GM19035 (cell line): Measurements from ENCODE around the gene TYSND1.
"Not testable (repeated sequence)": the region's sequence is repeated elsewhere in the genome, so short reads cannot be mapped to it uniquely, and the experiment has no call there.

Experiments
- ATAC-seq: cut with Tn5 transposase; IDR thresholded peaks from one replicate; pipeline ENCODE4 v1.9.1; 2021; ENCODE audit not compliant: unreplicated experiment

The TYSND1 gene

DNA sequence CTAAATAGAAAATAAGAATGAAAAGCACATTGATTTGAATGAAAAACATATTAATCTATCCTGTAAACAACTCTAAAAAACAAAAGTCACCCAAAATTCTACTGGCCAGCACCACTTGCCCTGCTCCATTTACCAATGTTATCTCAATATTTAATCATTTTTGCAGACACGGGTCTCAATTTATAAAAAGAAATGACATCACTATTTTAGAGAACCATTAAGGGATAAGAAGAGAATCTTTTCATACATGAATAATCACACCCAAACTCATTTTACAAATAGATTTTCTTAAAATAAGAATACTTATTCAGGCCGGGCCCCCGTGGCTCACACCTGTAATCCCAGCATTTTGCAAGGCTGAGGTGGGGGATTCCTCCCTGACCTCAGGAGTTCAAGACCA, 19.9 kb upstream of the TYSND1 start:
- ATAC-seq = no peak

DNA sequence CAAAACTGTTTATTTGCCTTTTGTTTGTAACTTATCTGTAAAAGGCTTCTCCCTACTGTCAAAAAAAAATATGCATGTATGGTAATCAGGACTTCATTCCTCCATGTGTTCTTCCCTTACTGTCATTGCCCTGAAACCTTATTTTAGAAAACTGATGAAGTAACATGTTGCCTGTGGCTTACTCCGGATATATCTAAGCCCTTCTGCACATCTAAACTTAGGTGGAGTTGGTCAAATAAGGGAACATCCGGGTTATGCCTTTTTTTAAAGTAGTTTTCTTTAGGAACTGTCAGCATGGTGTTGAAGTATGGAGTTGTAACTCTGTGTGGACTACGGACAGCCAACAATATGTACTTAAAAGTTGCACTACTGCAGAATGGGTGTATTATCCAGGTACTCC, 17.7 kb upstream of the TYSND1 start:
- no peak for ATAC-seq

DNA sequence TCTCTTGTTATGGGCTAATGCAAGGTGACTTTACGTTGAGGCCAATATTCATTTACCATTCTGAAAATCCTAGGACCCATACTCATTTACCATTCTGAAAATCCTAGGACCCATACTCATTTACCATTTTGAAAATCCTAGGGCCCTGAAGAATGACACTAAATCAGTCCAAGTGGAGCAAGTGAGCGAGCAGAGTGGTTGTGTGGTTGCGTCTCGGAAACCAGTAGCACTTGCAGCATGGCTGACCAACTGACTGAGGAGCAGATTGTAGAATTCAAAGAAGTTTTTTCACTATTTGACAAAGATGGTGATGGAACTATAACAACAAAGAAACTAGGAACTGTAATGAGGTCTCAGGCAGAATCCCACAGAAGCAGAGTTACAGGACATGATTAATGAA, 16.9 kb upstream of the TYSND1 start:
- ATAC-seq = no peak

DNA sequence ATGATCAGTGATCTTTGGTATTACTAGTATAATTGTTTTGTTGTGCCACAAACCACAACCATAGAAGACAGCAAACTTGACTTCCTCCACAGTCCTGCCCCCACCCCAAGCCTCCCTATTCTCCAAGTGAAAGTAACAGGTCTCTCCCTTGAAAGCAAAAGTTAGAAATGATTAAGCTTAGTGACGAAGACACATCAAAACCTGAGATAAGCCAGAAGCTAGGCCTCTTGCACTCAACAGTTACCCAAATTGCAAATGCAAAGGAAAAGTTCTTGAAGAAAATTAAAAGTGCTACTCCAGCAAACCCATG, 16.3 kb upstream of the TYSND1 start:
- ATAC-seq = peak; percentile 74

DNA sequence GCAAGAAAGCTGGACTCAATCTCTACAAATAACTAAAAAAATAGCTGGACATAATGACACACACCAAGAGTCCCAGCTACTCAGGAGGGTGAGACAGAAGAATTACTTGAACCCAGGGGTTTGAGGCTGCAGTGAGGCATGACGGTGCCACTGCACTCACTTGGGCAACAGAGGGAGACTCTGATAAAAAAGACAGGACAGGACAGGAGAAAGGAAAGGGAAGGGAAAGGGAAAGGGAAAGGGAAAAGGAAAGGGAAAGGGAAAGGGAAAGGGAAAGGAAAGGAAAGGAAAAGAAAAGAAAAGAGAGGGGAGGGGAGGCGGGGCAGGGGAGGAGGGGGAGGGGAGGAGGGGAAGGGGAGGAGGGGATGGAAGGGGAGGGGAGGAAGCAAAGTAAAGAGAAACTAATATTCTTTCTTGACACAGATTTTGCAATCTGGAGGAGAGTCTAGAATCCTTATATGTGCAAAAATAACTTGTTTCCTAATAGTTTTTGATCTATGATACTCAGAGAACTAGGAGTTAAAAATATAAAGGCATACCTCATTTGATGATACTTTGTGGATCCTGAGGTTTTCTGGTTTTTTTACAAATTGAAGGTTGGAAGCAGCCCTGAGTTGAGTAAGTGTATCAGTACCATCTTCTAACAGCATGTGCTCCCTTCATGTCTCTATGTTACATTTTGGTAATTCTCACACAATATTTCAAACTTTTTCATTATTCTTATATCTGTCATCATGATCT, 15.8 kb upstream of the TYSND1 start:
- ATAC-seq = no peak

DNA sequence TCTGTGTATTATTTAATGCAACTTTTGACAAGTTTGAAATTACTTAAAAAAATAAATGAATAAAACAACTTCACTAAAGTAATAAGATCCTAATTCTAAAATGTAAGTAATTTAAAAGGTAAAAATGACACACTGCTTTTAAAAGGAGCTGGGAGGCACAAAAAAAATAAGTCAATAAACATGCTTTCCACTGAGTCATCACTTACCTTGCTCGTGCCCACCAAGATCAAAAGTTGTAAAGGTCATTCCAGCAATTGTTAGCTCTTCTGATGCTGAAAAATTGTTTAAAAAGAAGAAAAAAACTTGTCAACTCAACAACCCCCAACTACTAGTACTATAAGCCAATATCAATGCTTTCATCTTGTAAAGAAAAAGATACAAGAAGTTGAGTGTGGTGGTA, 14.3 kb upstream of the TYSND1 start:
- ATAC-seq = no peak

DNA sequence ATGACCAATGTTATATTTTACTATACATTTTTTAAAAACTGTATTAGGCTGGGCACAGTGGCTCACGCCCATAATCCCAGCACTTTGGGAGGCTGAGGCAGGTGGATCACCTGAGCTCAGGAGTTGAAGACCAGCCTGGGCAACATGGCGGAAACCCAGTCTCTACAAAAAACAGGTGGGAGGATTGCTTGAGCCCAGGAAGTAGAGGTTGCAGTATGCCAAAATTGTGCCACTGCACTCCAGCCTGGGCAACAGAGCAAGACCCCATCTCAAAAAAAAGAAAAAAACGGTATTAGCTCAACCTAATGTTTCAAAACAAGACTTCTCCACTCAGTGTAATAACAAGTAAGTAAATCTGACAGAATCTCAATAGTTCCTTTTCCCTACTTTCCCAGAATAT, 12.9 kb upstream of the TYSND1 start:
- ATAC-seq = not testable (repeated sequence)

DNA sequence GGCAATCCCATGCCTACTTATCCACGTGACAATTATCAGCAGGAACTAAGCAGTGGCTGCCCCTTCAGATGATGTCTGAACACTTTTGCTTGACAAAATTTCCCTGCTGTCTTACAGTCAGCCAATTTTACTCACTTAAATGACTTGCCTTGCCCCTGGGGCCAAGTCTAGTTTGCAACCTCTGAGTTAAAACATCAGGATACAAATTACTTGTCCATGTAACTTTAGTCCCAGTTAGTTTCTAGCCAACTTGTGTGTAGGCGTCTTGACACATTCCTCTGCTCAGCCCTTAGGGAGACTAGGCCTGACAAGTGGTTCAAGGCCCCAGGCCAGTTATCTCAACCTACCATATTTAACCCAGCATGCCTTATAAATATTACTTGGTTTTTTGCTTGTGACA, 11.6 kb upstream of the TYSND1 start:
- ATAC-seq = no peak

DNA sequence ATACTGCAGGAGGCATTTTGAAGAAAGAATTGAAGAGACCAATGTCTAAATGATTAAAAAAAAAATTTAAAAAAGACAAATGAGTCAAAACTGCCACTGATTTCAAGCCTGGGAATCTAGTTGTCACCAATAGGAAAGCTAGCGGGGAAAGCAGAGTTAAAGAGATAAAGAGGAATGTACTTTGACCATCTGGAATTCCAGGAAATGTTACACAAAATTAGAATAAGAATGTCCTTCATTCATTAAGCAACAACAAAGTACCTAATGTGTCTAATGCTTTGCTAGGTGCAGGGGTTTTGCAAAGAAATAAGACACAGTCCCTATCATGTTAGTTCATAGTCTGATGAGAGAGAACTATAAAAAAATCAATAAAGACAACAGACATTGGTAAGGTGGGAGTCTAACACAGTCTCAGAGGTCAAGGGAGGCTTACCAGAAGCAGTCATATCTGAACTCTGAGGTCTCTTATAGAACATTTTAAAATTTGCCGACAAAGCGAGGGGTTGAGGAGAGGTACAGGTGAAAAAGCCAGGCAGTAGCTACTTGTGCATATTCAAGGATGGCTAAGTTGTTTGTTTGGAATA, 8.8 kb upstream of the TYSND1 start:
- no peak for ATAC-seq

DNA sequence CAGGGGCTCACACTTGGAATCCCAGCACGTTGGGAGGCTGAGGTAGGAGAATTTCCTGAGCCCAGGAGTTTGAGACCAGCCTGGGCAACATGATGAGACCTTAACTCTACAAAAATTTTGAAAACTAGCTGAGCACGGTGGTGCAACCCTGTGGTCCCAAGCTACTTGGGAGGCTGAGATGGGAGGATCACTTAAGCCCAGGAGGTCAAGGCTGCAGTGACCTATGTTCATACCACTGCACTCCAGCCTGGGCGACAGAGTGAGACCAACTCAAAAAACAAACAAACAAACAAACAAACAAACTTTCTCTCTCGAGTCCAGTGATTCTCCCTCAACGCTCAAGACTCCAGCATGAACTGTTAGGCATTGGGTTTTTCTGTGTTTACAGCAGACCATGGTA, 2.0 kb upstream of the TYSND1 start:
- no peak for ATAC-seq

DNA sequence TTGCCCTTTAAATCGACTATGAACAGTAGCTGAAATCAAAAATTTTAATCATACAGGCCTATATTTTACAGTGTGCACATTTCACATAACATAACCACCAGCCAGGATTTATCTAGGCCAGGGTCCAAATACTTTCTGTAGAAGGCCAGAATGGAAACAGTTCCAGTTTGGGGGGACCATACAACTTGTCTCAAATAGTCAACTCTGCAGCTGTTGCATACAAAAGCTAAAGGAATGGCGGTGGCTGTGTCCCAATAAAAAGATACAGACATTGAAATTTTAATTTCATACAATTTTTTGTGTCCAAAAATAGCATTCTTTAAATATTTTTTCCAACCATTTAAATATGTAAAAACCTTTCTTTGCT, 742 bp upstream of the TYSND1 start:
- ATAC-seq = no peak

DNA sequence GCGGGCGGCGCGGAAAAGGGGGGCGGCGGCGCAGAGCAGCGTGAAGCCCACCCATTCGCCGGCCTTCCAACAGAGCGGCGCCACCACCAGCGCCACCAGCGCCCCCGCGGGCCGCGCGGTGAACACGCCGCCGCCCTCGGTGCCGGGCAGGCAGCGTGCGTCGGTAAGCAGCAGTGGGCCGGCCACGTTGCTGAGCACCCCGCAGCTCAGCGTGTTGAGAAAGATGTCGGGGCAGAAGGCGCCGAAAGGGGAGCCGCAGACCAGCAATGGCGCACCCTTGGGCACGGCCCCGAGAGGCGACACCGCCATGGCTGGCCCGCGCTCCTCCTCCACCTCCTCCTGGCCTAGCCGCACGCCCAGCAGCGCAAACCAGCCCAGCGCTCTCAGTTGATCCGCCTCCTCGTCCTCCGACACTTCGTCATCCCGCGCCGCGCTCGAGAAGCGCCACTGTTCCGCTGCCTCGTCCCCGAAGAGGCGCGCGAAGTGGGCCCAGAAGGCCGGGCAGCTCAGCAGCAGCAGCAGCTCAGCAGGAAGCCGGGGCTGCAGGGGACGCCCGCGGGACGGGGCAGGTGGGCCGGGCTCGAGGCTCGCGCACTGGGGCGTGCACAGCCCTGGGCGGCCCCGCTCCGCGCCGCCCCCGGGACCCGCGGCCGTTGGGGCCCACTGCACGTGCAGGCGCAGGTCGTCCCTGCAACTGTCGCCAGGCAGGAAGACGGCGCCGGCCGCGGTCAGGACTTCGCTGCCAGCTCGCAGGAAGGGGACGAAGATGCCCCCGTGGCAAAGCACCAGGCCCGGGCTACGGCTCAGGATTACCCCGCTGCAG, 623 bp downstream of the TYSND1 start:
- ATAC-seq = peak; percentile 52

DNA sequence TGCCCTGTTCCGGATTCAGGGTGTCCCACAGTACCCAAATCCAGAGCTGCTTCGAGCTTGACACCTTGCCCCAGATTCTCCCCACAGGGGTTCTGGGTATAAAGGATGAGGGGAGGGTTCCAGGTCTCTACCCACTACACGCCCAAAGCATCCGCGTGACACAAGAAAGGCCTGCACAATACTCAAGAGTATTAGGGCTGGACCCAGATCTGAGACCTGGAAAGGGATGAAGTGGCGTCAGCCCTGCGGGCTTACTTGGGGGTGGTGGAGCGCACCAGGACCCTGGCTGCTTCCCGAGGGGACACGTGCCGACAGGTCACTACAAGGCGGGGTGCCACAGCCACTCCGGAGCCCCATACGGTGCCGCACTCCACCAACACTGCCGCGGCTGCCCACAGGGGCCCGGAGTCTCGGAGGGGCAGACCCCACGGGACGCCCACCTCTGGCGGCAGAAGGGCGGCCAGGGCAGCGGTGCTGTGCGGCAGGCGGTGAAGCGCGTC, 1.3 kb downstream of the TYSND1 start:
- no peak for ATAC-seq

DNA sequence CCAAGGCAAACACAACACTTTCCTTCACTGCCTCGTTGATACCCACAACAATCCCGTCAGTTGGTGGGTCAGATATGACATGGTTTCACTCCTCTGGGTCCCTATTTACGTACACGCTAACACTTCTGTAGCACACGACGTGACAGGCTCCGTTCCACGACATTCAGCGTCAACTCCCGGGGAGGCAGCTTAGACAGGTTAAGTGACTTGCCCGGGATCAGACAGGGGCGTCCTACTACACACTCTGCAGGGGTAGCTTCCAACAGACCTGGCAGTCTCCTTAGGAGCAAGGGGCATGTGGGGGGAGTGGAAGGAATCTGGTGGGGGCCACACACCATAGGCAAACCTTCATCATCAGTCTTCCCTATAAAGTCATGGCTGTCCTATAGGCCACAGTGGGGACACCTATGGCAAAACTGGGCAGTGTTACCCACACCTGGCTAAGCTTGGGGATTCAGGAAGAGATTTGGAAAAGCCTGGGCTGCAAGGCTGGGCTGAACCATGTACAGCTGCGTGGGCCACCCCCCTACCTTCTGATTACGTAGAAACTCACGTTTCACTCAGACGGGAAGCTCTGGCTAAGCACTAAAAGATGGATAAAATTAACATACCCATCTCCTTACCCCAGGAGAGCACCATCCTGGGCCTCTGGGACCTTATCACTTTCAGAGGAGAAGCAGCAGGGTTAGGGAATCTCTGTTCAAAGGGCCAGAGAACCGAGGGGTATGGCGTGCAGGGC, 2.0 kb downstream of the TYSND1 start:
- ATAC-seq = no peak

DNA sequence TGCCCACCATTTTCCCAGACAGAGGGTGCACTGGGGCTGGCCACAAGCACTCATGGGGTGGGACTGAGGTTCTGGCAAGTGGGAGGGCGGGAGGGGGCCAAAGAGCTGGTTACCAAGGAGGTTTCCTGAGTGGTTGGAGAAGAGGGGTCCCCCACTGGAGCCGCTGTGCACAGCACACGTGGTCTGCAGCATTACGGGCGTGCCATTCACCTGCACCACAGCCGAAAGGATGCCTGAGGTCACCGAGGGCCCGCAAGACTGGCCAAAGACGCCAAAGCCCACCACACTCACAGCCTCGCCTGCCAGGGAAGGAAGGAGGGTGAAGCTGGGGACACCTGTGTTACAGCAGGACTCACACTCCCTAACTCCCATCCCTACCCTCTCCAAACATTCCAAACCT, 3.9 kb downstream of the TYSND1 start:
- no peak for ATAC-seq

DNA sequence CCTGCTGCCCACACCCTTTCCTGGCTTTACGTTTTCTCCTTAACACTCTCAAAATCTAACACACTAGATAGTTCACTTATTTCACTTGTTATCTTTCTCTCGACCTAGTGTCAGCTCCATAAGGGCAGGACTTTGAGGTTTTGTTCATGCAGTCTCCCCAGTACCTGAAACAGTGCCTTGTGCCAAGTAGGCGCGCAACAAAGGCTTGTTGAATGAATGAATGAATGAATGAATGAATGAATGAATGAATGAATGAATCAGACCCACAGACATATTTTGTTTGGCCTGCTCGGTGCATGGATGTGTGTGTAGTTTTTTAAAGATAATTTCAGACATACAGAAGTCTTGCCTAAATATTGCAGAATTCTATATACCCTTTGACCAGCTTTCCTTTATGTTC, 6.2 kb downstream of the TYSND1 start:
- no peak for ATAC-seq

DNA sequence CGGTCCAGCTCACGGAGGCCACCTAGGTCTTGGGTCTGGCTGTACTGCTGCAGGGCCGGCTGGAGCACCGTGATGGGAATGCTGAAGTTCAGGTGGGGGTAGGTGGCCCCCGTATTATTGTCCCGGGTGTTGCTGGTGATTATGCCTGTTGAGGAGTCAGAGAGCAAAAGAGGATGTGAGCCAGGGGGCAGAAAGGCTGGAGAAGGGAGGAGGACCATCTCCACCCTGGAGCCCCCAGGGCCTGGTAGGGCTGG, 6.6 kb downstream of the TYSND1 start:
- no peak for ATAC-seq

DNA sequence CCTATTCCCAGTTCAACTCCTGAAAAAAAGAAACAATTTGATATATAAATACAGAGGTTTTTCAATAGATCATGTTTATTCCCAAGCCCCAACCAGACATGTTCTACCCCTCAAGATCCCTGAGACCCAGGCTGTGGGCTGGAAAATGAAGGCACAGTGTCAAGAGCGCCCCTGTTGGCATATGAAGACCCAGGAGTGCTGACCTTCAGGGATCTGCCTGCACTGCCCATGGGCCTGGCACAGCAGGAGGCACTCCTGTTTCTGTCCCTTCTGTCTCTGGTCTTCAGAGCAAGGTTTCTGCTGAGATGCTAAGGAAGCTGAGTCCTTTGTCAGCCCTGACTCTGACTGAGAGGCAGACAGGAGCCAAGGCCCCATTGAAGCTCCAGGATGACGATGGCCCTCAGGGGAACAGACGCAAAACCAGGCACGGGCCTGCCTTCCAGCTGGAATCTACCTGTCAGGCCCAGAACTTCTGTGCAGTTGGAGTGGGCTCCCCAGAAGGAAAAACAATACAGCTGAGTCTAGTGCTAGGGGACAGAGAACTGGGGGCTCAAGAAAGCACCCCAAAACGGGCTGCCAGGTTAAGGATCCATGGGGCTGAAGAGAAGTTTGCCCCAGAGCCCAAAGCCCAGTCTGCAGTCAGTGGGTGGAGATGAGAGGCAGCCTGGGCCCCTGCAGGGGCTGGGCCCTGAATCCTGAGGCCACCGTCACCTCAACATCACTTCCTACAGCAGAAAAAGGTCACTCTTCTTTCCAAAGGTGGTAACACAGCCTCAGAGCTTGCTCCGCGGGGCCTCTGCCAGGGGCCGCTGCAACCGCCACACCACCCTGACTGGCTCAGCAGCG, 7.1 kb downstream of the TYSND1 start:
- no peak for ATAC-seq

DNA sequence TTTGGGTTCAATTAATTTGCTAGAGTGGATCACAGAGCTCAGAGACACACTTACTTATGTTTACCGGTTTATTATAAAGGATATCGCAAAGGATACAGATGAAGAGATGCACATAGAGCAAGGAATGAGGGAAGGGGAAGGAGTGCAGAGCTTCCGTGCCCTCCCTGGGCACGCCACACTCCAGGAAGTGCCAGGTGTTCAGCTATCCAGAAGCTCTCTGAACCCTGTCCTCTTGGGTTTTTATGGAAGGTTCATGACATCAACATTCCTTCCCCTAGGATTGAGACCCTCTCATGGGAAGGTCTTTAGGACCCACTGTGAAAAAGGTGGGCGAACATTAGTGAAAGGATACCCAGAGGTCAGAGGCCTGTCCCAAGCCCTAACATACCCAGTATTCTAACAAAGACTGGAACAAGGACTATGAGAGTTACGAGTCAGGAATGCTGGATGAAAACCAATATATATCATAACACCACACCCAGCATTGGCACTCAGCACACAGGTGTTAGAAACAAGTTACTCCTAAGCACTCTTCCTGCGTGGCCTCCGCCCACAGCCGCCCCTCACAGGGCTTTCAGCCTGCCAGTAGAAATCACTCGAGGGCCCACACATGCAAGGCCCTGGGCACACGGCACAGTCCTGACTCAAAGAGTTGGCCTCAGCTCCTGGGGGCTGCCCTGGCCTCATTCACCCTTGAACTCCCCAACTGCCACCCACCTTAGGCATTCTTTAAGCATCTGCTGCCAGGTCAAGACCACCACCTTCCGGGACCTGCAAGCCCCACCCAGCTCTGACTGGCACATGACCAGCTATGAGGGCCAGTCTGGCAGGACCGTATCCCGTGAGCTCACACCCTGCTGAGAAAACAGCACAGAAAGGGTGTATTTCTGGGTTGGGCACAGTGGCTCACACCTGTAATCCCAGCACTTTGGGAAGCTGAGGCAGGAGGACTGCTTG, 8.3 kb downstream of the TYSND1 start:
- ATAC-seq = no peak

DNA sequence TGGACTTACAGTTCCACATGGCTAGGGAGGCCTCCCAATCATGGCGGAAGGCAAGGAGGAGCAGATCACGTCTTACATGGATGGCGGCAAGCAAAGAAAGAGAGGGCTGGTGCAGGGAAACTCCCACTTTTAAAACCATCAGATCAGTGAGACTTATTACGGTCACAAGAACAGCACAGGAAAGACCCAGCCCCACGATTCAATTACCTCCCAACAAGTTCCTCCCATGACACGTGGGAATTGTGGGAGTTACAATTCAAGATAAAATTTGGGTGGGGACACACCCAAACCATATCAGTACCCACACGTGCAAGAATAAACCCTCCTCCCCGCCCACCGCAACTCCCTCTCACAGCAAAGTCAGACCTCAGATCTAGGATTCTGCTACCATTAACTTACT, 9.4 kb downstream of the TYSND1 start:
- no peak for ATAC-seq
